GM12872 (cell line): Measurements from ENCODE around the gene RSPO3.

Source experiments
- CTCF ChIP-seq: IDR thresholded peaks from 3 replicates; pipeline ENCODE4 v1.5.1; 2011; ENCODE audit warnings: low read depth, mild to moderate bottlenecking, low read length, moderate library complexity; ENCODE audit not compliant: insufficient read depth

The RSPO3 gene, protein sequence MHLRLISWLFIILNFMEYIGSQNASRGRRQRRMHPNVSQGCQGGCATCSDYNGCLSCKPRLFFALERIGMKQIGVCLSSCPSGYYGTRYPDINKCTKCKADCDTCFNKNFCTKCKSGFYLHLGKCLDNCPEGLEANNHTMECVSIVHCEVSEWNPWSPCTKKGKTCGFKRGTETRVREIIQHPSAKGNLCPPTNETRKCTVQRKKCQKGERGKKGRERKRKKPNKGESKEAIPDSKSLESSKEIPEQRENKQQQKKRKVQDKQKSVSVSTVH

GRCh38 chr6:127118298-127119101 is at the start of gene RSPO3:
RSPO3 (plus strand) TSS chr6:127118671; CDS start chr6:127119193, 522 bp downstream.
- no peak for TF ChIP-seq CTCF

DNA sequence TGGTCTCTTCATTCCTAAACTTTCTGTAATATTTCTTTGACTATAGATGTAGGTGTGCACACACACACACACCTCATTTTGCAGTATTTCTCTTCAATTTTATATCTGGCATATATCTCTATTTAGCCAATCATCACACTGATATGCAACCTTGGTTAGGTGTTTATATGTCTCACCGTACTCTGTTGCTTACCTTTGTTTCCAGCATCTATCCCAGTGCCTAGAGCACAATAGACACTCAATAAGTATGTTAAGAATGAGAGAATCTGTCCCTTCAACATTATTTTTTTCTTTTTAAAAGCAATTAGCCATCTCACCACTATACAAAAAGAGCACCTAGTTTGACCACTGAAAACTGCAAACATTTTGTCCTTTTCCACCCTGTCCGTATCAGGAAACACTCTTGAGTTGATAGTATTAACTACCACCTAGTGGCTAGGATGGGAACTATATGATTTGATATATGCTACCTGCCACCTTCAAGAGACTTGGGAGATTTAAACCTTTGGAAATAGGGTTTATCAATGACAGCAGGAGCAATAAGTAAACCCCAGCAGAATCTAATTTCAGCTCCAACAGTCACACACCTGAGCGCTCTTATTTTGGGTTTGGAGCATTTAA is 48.7 kb upstream of the RSPO3 start:
- peak; percentile 38; the same call in 1 of the 3 replicates for TF ChIP-seq CTCF

DNA sequence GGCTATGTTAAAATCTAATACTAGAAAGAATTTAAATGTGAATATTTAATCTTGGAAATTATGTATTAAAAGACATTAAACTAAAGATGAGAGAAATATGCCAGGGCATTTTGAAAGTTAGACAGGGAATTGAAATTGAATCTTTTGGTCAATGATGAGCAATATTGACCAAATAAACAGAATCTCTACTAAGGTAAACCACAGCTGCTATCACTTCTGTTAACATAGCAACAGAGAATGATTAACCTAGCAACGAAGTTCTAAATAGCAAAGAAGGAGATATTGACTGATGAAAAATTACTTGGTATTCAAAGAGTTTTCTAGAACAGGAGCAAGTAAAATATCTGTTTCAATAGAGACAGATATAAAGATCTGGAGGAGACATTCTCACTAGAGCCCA is 45.2 kb upstream of the RSPO3 start:
- no peak for TF ChIP-seq CTCF

DNA sequence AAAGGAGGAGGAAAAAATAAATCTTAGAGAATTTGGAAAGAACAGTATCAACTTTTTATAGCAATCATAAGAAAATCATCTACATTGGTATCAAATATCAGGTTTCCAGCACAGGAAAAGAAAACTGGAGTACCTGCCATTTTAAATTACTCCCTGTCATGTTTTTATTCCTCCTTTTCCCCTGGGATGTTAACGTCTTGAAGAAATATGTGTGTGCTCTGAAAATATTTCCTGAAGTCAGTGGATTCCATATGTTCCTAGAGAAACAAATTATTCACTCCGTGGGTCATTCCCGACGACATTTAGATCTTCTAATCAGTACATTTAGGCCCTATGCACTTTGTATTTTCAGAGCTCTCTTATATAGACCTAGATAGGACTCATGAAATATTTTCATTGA is 42.0 kb upstream of the RSPO3 start:
- no peak for TF ChIP-seq CTCF

DNA sequence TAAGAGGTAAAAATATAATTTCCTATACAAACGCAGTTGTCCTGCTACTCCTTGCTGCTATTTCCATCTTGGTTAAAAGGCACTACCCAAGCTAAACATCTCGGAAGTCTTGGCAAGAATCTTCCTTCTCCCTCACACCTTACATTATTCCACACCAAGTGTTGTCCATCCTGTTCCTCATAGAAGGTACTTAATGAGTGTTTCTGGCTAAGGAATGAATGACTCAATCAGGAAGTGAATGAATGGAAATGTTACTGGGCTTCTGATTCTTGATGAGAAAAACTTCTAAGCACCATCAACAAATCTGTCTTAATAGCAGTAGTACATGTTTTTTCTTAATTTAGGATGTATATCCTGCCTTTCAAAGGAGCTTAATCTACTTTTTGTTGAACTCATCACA is 40.6 kb upstream of the RSPO3 start:
- TF ChIP-seq CTCF, result no peak

DNA sequence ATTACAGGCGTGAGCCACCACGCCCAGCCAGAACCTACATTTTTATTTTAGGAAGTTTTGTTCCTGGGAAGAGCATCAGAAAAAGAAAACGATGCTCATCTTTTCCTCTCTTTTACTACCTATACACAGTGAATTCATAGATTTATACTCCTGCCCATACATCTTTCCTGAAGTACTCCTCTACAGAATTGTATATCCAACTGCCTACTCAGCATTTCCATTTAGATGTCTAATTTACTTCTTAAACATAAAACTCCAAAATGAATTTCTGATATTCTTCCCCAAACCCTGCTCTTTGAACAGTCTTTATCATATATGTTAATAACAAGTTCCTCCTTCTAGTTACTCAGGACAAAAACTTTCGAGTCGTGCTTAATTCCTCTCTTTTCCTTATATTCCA is 39.8 kb upstream of the RSPO3 start:
- no peak for TF ChIP-seq CTCF

GRCh38 chr6:127079681-127080080 is 38.8 kb upstream of the RSPO3 start:
- no peak for TF ChIP-seq CTCF
